HEK293 (cell line): Measurements from ENCODE around the gene DOCK4.

Experiments used
- CTCF ChIA-PET: fragments of 350-600 bp; formaldehyde crosslinking; extraction: SDS; loops from one replicate; lab custom pipeline; 2021; ENCODE audit warnings: antibody characterized with exemption; lab: Yijun Ruan, JAX
- POLR2A ChIA-PET: fragments of 300-600 bp; formaldehyde crosslinking; extraction: SDS; loops from one replicate; lab custom pipeline; 2020; ENCODE audit warnings: antibody characterized with exemption, inconsistent platforms; lab: Yijun Ruan, JAX
- H3K27ac ChIP-seq: fragments of 200-500 bp; sonication (Bioruptor generic); 2 replicates; pipeline ENCODE4 v1.5.1; 2014; ENCODE audit warnings: low read depth, low read length, control low read depth, inconsistent platforms; ENCODE audit errors: extremely low read depth
- H3K36me3 ChIP-seq, 2 experiments: fragments of 200-500 bp in 1 of 2; sonication (Bioruptor generic) in 1 of 2; 1 replicate in 1 of 2; 2 replicates in 1 of 2; pipeline ENCODE4 v1.5.1; 2014 to 2017; ENCODE audit warnings: inconsistent platforms in 2 of 2, low read length in 2 of 2; ENCODE audit not compliant: control insufficient read depth in 2 of 2, insufficient read depth in 1 of 2
- H3K4me1 ChIP-seq: fragments of 200-500 bp; sonication (Bioruptor generic); 2 replicates; pipeline ENCODE4 v1.5.1; 2014; ENCODE audit warnings: mild to moderate bottlenecking, low read length, inconsistent platforms; ENCODE audit not compliant: control insufficient read depth, insufficient read depth
- H3K4me3 ChIP-seq: 2 replicates; pipeline ENCODE4 v1.5.1; 2011; ENCODE audit warnings: low read depth, mild to moderate bottlenecking, control low read depth, low read length, moderate library complexity
- H3K9me3 ChIP-seq: fragments of 200-500 bp; sonication (Bioruptor generic); 2 replicates; pipeline ENCODE4 v1.5.1; 2014; ENCODE audit warnings: low read depth, low read length, inconsistent platforms; ENCODE audit not compliant: control insufficient read depth, insufficient read depth
- EGR2 ChIP-seq: fragments of 450-650 bp; formaldehyde crosslinking; IDR thresholded peaks from 2 replicates; pipeline ENCODE4 v1.5.1; 2016; ENCODE audit warnings: low read depth, missing biosample characterization, missing genetic modification characterization
- HOXD13 ChIP-seq: sonication (generic); formaldehyde crosslinking; IDR thresholded peaks from 2 replicates; pipeline ENCODE4 v1.8.0; 2022; ENCODE audit warnings: missing genetic modification reagents, borderline replicate concordance
- KLF9 ChIP-seq: fragments of 450-650 bp; formaldehyde crosslinking; IDR thresholded peaks from 2 replicates; pipeline ENCODE4 v1.5.1; 2016; ENCODE audit warnings: missing biosample characterization, missing genetic modification characterization, low read depth
- OVOL3 ChIP-seq: fragments of 450-650 bp; formaldehyde crosslinking; IDR thresholded peaks from 2 replicates; pipeline ENCODE4 v1.5.1; 2016; ENCODE audit warnings: missing biosample characterization, missing genetic modification characterization
- PATZ1 ChIP-seq: fragments of 450-650 bp; formaldehyde crosslinking; IDR thresholded peaks from 2 replicates; pipeline ENCODE4 v1.5.1; 2016; ENCODE audit warnings: missing biosample characterization, missing genetic modification characterization
- ZBTB1 ChIP-seq: fragments of 450-650 bp; formaldehyde crosslinking; IDR thresholded peaks from 2 replicates; pipeline ENCODE4 v1.5.1; 2016; ENCODE audit warnings: missing biosample characterization, missing genetic modification characterization
- ZBTB11 ChIP-seq: fragments of 450-650 bp; formaldehyde crosslinking; conservative IDR thresholded peaks from 2 replicates; pipeline ENCODE4 v1.5.1; 2016; ENCODE audit warnings: low read depth, missing biosample characterization, missing genetic modification characterization
- ZFHX2 ChIP-seq: fragments of 450-650 bp; formaldehyde crosslinking; conservative IDR thresholded peaks from 2 replicates; pipeline ENCODE4 v1.5.1; 2016; ENCODE audit warnings: missing biosample characterization, missing genetic modification characterization
- ZNF169 ChIP-seq: fragments of 450-650 bp; formaldehyde crosslinking; IDR thresholded peaks from 2 replicates; pipeline ENCODE4 v1.5.1; 2016; ENCODE audit warnings: missing biosample characterization, missing genetic modification characterization
- ZNF24 ChIP-seq: fragments of 450-650 bp; formaldehyde crosslinking; IDR thresholded peaks from 2 replicates; pipeline ENCODE4 v1.5.1; 2016; ENCODE audit warnings: missing biosample characterization, missing genetic modification characterization
- ZNF248 ChIP-seq: fragments of 450-650 bp; formaldehyde crosslinking; IDR thresholded peaks from 2 replicates; pipeline ENCODE4 v1.5.1; 2017; ENCODE audit warnings: missing biosample characterization, missing genetic modification characterization
- ZNF324 ChIP-seq: fragments of 450-650 bp; formaldehyde crosslinking; IDR thresholded peaks from 2 replicates; pipeline ENCODE4 v1.5.1; 2016; ENCODE audit warnings: missing biosample characterization, missing genetic modification characterization
- ZNF341 ChIP-seq: fragments of 450-650 bp; formaldehyde crosslinking; IDR thresholded peaks from 2 replicates; pipeline ENCODE4; 2016; ENCODE audit warnings: low read depth, missing biosample characterization, missing genetic modification characterization
- ZNF548 ChIP-seq: fragments of 450-650 bp; formaldehyde crosslinking; IDR thresholded peaks from 2 replicates; pipeline ENCODE4 v1.5.1; 2016; ENCODE audit warnings: missing biosample characterization, missing genetic modification characterization
- ZNF571 ChIP-seq: fragments of 450-650 bp; formaldehyde crosslinking; IDR thresholded peaks from 2 replicates; pipeline ENCODE4 v1.5.0; 2017; ENCODE audit warnings: missing biosample characterization, missing genetic modification characterization
- ZNF610 ChIP-seq: fragments of 450-650 bp; formaldehyde crosslinking; IDR thresholded peaks from 2 replicates; pipeline ENCODE4 v1.5.1; 2016; ENCODE audit warnings: missing biosample characterization, missing genetic modification characterization, borderline replicate concordance
- ZNF792 ChIP-seq: fragments of 450-650 bp; formaldehyde crosslinking; IDR thresholded peaks from 2 replicates; pipeline ENCODE4 v1.5.1; 2016; ENCODE audit warnings: missing biosample characterization, missing genetic modification characterization
- ZSCAN23 ChIP-seq: fragments of 450-650 bp; formaldehyde crosslinking; IDR thresholded peaks from 2 replicates; pipeline ENCODE4 v1.5.1; 2016; ENCODE audit warnings: missing biosample characterization, missing genetic modification characterization
- TF ChIP-seq, protein P1 (sequence below): fragments of 450-650 bp; formaldehyde crosslinking; IDR thresholded peaks from 2 replicates; pipeline ENCODE4 v1.5.1; 2016; ENCODE audit warnings: missing biosample characterization, missing genetic modification characterization
- TF ChIP-seq, protein P2 (sequence below): fragments of 450-650 bp; formaldehyde crosslinking; IDR thresholded peaks from 2 replicates; pipeline ENCODE4 v1.5.1; 2017; ENCODE audit warnings: missing biosample characterization, missing genetic modification characterization
- TF ChIP-seq, protein P3 (sequence below): fragments of 450-650 bp; formaldehyde crosslinking; IDR thresholded peaks from 2 replicates; pipeline ENCODE4 v1.5.1; 2016; ENCODE audit warnings: missing biosample characterization, missing genetic modification characterization
- TF ChIP-seq, protein P4 (sequence below): fragments of 450-650 bp; formaldehyde crosslinking; IDR thresholded peaks from 2 replicates; pipeline ENCODE4 v1.5.1; 2017; ENCODE audit warnings: missing biosample characterization, missing genetic modification characterization

DOCK4 gene

GRCh38 chr7:112205343-112206237 is 609 bp downstream of the DOCK4 start:
- Histone ChIP-seq H3K27ac (peak overlapping the region; percentile 87), H3K36me3 (no peaks in the 10 kb centered on the region), H3K4me1 (peaks cover 10% of the 10 kb centered on the region), H3K4me3 (peak overlapping the region; percentile 94), H3K9me3 (no peaks in the 10 kb centered on the region)
- ChIA-PET CTCF (interaction anchor here (0.5 to 1.0 kb wide), 9 partner anchors 101 to 1065 kb away, joined by 3 to 4 read pairs (median 3); no protein-coding TSS in a partner anchor), POLR2A (interaction anchor here (0.7 to 3.6 kb wide), 8 partner anchors 9 to 247 kb away, joined by 3 to 24 read pairs (median 4); partner anchors contain the start of gene IFRD1)
- TF ChIP-seq, protein P1, sequence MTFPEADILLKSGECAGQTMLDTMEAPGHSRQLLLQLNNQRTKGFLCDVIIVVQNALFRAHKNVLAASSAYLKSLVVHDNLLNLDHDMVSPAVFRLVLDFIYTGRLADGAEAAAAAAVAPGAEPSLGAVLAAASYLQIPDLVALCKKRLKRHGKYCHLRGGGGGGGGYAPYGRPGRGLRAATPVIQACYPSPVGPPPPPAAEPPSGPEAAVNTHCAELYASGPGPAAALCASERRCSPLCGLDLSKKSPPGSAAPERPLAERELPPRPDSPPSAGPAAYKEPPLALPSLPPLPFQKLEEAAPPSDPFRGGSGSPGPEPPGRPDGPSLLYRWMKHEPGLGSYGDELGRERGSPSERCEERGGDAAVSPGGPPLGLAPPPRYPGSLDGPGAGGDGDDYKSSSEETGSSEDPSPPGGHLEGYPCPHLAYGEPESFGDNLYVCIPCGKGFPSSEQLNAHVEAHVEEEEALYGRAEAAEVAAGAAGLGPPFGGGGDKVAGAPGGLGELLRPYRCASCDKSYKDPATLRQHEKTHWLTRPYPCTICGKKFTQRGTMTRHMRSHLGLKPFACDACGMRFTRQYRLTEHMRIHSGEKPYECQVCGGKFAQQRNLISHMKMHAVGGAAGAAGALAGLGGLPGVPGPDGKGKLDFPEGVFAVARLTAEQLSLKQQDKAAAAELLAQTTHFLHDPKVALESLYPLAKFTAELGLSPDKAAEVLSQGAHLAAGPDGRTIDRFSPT: peak; percentile 80
- TF ChIP-seq ZNF341 (tag by site-specific recombination): peak; percentile 81
- TF ChIP-seq ZNF248: no peak
- peak; percentile 65 for TF ChIP-seq ZBTB1
- no peak for TF ChIP-seq ZNF548
- TF ChIP-seq EGR2 (tag by site-specific recombination): peak; percentile 42; the same call in 1 of the 2 replicates
- TF ChIP-seq OVOL3 (tag by site-specific recombination): no peak
- TF ChIP-seq, protein P2, sequence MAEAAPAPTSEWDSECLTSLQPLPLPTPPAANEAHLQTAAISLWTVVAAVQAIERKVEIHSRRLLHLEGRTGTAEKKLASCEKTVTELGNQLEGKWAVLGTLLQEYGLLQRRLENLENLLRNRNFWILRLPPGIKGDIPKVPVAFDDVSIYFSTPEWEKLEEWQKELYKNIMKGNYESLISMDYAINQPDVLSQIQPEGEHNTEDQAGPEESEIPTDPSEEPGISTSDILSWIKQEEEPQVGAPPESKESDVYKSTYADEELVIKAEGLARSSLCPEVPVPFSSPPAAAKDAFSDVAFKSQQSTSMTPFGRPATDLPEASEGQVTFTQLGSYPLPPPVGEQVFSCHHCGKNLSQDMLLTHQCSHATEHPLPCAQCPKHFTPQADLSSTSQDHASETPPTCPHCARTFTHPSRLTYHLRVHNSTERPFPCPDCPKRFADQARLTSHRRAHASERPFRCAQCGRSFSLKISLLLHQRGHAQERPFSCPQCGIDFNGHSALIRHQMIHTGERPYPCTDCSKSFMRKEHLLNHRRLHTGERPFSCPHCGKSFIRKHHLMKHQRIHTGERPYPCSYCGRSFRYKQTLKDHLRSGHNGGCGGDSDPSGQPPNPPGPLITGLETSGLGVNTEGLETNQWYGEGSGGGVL (tag by site-specific recombination): peak; percentile 83
- TF ChIP-seq ZNF610 (tag by site-specific recombination): 0 out of 2 replicates have a peak, but pooled peaks have one; percentile 49
- 0 out of 2 replicates have a peak, but pooled peaks have one; percentile 34 for TF ChIP-seq ZFHX2
- TF ChIP-seq HOXD13 (CRISPR knock-in tag): peak; percentile 30; the same call in 1 of the 2 replicates
- TF ChIP-seq ZNF24: peak; percentile 41; the same call in 1 of the 2 replicates
- TF ChIP-seq, protein P3, sequence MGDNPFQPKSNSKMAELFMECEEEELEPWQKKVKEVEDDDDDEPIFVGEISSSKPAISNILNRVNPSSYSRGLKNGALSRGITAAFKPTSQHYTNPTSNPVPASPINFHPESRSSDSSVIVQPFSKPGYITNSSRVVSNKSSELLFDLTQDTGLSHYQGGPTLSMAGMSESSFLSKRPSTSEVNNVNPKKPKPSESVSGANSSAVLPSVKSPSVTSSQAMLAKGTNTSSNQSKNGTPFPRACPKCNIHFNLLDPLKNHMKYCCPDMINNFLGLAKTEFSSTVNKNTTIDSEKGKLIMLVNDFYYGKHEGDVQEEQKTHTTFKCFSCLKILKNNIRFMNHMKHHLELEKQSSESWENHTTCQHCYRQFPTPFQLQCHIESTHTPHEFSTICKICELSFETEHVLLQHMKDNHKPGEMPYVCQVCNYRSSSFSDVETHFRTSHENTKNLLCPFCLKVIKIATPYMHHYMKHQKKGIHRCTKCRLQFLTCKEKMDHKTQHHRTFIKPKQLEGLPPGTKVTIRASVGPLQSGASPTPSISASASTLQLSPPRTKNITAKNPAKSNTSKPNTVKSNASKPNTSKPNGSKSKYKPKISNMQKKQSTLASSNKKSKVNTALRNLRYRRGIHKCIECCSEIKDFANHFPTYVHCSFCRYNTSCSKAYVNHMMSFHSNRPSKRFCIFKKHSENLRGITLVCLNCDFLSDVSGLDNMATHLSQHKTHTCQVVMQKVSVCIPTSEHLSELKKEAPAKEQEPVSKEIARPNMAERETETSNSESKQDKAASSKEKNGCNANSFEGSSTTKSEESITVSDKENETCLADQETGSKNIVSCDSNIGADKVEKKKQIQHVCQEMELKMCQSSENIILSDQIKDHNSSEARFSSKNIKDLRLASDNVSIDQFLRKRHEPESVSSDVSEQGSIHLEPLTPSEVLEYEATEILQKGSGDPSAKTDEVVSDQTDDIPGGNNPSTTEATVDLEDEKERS (tag by site-specific recombination): no peak
- TF ChIP-seq KLF9 (tag by site-specific recombination): peak; percentile 53; the same call in 1 of the 2 replicates
- TF ChIP-seq, protein P4, sequence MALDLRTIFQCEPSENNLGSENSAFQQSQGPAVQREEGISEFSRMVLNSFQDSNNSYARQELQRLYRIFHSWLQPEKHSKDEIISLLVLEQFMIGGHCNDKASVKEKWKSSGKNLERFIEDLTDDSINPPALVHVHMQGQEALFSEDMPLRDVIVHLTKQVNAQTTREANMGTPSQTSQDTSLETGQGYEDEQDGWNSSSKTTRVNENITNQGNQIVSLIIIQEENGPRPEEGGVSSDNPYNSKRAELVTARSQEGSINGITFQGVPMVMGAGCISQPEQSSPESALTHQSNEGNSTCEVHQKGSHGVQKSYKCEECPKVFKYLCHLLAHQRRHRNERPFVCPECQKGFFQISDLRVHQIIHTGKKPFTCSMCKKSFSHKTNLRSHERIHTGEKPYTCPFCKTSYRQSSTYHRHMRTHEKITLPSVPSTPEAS (tag by site-specific recombination): peak; percentile 92
- no peak for TF ChIP-seq ZSCAN23 (tag by site-specific recombination)
- TF ChIP-seq ZBTB11 (tag by site-specific recombination): no peak
- TF ChIP-seq ZNF169 (tag by site-specific recombination): no peak
- no peak for TF ChIP-seq ZNF792 (tag by site-specific recombination)
- no peak for TF ChIP-seq ZNF571 (tag by site-specific recombination)
- TF ChIP-seq PATZ1 (tag by site-specific recombination): peak; percentile 69
- TF ChIP-seq ZNF324 (tag by site-specific recombination): 0 out of 2 replicates have a peak, but pooled peaks have one; percentile 9
